PC-9 (cell line): ENCODE data around the gene GFER.

Source experiments
- EZH2 ChIP-seq: fragments of 200-600 bp; sonication (generic); IDR thresholded peaks from 2 replicates; pipeline ENCODE4 v1.8.0; 2017; ENCODE audit warnings: antibody characterized with exemption, low read depth
- TF ChIP-seq, protein P1 (sequence below): fragments of 200-600 bp; sonication (generic); conservative IDR thresholded peaks from 2 replicates; pipeline ENCODE4 v1.6.1; 2017; ENCODE audit warnings: mixed run types, antibody characterized with exemption, mild to moderate bottlenecking, moderate library complexity

DNA sequence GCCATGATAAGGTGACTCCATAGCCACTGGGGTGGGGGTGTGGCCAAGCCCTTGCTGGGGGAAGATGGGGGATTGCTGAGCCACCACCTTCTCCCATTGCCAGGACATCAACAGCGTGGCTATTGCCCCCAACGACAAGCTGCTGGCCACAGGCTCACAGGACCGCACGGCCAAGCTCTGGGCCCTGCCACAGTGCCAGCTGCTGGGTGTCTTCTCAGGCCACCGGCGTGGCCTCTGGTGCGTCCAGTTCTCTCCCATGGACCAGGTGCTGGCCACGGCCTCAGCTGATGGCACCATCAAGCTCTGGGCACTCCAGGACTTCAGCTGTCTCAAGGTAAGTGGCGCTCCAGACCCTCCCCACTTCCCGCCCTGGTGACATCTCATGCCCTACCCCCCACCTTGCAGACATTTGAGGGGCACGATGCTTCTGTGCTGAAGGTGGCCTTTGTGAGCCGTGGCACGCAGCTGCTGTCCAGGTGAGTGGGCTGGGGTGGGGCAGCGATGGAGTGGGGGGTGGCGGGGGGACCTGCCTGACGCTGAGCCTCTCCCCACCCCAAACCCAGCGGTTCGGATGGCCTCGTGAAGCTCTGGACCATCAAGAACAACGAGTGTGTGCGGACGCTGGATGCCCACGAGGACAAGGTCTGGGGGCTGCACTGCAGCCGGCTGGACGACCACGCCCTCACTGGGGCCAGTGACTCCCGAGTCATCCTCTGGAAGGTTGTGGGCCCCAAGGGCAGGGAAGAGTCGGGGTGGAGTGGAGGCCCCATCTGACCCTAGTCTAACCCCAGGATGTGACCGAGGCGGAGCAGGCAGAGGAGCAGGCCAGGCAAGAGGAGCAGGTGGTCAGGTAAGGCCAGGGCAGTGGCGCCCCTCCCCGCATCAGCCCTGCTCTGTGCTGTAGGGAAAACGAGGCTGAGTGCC, 6.8 kb upstream of the GFER start:
- TF ChIP-seq EZH2, result no peak
- TF ChIP-seq, protein P1, sequence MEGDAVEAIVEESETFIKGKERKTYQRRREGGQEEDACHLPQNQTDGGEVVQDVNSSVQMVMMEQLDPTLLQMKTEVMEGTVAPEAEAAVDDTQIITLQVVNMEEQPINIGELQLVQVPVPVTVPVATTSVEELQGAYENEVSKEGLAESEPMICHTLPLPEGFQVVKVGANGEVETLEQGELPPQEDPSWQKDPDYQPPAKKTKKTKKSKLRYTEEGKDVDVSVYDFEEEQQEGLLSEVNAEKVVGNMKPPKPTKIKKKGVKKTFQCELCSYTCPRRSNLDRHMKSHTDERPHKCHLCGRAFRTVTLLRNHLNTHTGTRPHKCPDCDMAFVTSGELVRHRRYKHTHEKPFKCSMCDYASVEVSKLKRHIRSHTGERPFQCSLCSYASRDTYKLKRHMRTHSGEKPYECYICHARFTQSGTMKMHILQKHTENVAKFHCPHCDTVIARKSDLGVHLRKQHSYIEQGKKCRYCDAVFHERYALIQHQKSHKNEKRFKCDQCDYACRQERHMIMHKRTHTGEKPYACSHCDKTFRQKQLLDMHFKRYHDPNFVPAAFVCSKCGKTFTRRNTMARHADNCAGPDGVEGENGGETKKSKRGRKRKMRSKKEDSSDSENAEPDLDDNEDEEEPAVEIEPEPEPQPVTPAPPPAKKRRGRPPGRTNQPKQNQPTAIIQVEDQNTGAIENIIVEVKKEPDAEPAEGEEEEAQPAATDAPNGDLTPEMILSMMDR, result no peak
